Fibroblast of lung (primary cell): ENCODE data around the gene MND1.

Source experiments
- CTCF ChIP-seq, 2 donors: IDR thresholded peaks in 1 of 2; conservative IDR thresholded peaks in 1 of 2; 1 replicate in 1 of 2; 2 replicates in 1 of 2; pipeline ENCODE4 v1.5.1; 2011 to 2012; ENCODE audit warnings: low read length in 2 of 2, control low read depth in 1 of 2, inconsistent platforms in 1 of 2, low read depth in 1 of 2, mild to moderate bottlenecking in 1 of 2
- EZH2 ChIP-seq: IDR thresholded peaks from 2 replicates; pipeline ENCODE4 v1.5.1; 2012; ENCODE audit warnings: low read length, control low read depth, mild to moderate bottlenecking; ENCODE audit errors: missing control alignments

- TF ChIP-seq CTCF (conservative IDR thresholded peaks at IDR 0.05 in 1 of 2, IDR thresholded peaks at IDR 0.05 in 1 of 2; ENCODE audit: low read depth in 1 of 2, low read length in 2 of 2) (no peak), EZH2 (no peak)
Observed at GRCh38 chr4:153421941-153422340, 77.5 kb downstream of the MND1 start.
